Urothelium cell line (cell line): Measurements from ENCODE around the gene ZFP1.

Experiments
- DNase-seq: peaks from one replicate; pipeline ENCODE4 v3.0.0; 2011; ENCODE audit warnings: low spot score, mixed read lengths
- FAIRE-seq: peaks from 2 replicates; lab custom pipeline; 2011; peaks lifted over from hg19 to GRCh38; lab: Jason Lieb, UNC

ZFP1 gene

DNA sequence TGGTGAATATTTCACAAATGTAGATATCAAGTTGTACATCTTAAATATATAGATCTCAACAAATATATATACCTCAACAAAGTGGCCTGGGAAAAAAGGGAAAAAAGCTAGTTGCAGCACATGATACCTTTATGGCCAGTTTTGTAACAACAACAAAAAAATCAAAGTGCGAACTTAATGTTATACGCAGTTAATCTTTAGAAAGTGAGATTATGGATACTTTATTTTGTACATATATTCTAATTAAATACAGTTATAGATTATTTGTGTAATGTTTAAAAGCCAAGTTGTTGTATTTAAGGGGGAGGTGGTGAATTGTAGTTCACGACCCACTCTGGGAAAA lies 385 bp upstream of the ZFP1 start:
- DNase-seq (no peak), FAIRE-seq (no peak)

DNA sequence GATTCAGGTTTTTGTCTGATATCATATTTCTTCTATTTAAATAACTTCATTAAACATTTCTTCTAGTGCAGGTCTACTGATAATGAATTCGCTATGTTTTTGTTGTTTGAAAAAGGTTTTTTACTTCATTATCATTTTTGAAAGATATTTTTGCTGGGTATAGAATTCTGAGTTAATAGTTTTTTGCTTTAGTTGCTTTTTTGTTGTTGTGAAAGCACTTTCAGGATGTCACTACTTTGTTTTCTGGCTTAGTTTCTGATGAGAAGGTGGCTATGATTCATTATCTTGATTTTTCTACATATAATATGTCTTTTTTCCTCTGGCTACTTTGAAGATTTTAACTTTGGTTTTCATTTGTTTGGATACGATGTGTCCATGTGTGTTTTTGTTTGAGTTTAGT lies 3.5 kb downstream of the ZFP1 start:
- FAIRE-seq: no peak
- no peak for DNase-seq

- FAIRE-seq (no peak), DNase-seq (no peak)
Measured at GRCh38 chr16:75152635-75153034, 4.3 kb downstream of the ZFP1 start.

DNA sequence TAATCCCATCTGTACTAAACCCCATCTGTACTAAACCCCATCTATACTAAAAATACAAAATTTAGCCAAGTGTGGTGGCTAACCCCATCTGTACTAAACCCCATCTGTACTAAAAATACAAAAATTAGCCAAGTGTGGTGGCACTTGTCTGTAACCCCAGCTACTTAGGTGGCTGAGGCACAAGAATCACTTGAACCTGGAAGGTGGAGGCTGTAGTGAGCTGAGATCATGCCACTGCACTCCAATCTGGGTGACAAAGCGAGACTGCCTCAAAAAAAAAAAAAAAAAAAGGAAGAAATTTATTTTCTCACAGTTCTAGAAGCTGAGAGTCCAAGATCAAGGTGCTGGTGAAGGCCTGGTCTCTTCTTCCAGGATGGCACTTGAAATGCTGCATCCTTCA lies 12.1 kb downstream of the ZFP1 start:
- FAIRE-seq: no peak
- DNase-seq: no peak

DNA sequence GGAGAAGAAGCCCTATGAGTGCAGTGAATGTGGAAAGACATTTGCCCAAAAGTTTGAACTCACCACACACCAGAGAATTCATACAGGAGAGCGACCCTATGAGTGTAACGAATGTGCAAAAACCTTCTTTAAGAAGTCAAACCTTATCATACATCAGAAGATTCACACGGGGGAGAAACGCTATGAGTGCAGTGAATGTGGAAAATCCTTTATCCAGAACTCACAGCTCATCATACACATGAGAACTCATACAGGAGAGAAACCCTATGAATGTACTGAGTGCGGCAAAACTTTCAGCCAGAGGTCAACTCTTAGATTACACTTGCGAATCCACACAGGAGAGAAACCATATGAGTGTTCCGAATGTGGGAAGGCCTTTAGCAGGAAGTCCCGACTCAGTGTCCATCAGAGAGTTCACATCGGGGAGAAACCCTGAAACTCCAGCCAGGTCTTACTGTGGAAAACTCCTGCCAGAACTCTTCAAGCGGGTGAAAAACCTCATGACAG lies 21.6 kb downstream of the ZFP1 start:
- DNase-seq: no peak
- no peak for FAIRE-seq

DNA sequence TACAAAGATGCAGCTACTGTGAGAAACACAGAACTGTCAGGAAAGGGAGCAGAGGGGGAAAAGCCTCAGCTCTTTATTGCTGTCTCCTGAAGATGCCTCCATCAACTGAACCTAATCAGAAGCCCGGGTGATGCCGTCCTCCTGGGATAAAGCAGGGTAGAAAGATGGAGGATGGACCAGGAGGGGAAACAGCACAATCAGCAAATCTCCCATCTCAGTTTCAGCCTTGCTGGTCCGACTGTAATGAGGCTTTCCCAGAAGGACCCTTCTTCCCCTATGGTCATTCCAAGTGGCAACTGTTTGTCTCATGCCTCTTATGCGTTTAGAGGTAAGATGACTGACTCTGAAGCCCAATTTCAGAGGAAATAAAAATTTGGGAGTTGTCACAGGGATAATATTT lies 24.3 kb downstream of the ZFP1 start:
- FAIRE-seq: no peak
- DNase-seq: no peak

GRCh38 chr16:75175074-75175473 lies 26.8 kb downstream of the ZFP1 start:
- no peak for FAIRE-seq
- DNase-seq: no peak

GRCh38 chr16:75176926-75177325 lies 28.6 kb downstream of the ZFP1 start:
- FAIRE-seq: no peak
- no peak for DNase-seq

DNA sequence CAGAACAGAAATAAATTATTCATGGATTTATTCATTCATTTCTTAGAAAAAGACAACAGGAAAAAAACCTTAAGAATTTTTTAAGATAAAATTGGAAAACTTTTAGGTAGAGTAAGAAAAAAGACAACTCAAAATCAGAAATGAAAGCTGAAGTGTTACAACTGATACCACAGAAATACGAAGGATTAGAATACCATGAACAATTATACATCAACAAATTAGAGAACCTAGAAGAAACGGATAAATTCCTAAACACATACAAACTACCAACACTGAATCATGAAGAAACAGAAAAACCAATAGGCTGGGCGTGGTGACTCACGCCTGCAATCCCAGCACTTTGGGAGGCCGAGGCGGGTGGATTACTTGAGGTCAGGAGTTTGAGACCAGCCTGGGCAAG lies 30.9 kb downstream of the ZFP1 start:
- no peak for DNase-seq
- no peak for FAIRE-seq

GRCh38 chr16:75181630-75182029 lies 33.3 kb downstream of the ZFP1 start:
- no peak for FAIRE-seq

GRCh38 chr16:75188832-75189477 lies 40.6 kb downstream of the ZFP1 start:
- FAIRE-seq (no peak), DNase-seq (no peak)

More at GRCh38 chr16:75181630-75182029, 33.3 kb downstream of the ZFP1 start:
- DNase-seq: no peak

GRCh38 chr16:75189638-75190245 lies 41.4 kb downstream of the ZFP1 start:
- DNase-seq (no peak), FAIRE-seq (no peak)

GRCh38 chr16:75192606-75193264 lies 44.4 kb downstream of the ZFP1 start:
- FAIRE-seq (no peak), DNase-seq (no peak)

- no peak for DNase-seq
- no peak for FAIRE-seq
Measured at GRCh38 chr16:75193265-75193650, 44.9 kb downstream of the ZFP1 start.

DNA sequence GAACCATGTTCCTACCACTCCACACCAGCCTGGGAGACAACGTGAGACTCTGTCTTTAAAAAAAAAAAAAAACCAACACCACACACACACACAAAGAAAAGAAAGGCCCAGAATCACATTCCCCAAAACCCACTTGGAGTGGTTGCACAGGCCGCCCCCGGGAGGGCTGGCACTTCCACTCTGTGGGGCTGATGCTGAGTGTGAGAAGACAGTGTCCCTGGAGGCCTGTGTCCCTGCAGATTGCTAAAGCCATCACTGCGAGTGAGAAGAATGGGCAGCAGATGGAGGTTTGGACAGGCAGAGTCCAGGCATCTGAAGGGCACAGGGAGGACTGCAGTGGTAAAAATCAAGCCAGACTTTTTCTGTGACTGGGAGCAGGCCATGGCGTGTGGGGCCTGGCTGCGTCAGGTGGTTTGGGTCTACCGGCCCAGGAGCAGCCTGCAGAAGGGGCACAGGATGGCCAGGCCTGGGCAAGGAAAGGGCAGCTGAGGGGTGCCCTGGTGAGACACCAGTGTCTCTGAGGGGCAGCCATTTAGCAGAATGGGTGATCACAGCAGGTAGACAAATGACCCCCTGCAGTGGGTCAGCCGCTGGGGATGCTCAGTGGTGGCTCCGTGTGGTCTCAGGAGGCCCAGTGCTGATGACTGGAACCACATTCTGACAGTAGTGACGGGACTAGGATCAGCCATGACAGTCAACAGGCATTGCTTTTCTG lies 45.6 kb downstream of the ZFP1 start:
- FAIRE-seq: no peak

GRCh38 chr16:75195811-75196790 lies 47.8 kb downstream of the ZFP1 start:
- DNase-seq (no peak), FAIRE-seq (no peak)

More for the DNA sequence above, 45.6 kb downstream of the ZFP1 start:
- DNase-seq: no peak

- DNase-seq: no peak
- FAIRE-seq: no peak
Measured at GRCh38 chr16:75196836-75197235, 48.5 kb downstream of the ZFP1 start.

- no peak for FAIRE-seq
Measured at GRCh38 chr16:75197522-75198134, 49.3 kb downstream of the ZFP1 start.

GRCh38 chr16:75198135-75198600 lies 49.8 kb downstream of the ZFP1 start:
- FAIRE-seq (no peak), DNase-seq (peak; percentile 6)

More at GRCh38 chr16:75197522-75198134, 49.3 kb downstream of the ZFP1 start:
- peak; percentile 2 for DNase-seq

DNA sequence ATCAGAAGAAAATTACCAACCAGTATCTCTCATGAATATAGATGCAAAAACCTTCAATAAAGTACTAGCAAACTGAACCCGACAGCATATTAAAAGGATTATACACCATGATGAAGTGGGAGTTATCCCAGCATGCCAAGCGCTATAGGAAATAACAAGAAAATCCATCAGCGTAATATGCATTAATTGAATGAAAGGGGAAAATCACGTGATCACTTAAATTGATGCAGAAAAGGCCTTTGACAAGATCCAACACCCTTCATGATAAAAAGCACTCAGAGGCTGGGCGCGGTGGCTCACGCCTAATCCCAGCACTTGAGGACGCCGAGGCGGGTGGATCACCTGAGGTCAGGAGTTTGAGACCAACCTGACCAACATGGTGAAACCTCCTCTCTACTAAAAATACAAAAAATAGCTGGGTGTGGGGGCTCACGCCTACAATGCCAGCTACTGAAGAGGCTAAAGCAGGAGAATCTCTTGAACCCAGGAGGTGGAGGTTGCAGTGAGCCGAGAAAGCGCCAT lies 53.8 kb downstream of the ZFP1 start:
- no peak for DNase-seq
- no peak for FAIRE-seq
